GM12878 (cell line): ENCODE results near the gene CA14. TPM values are rescaled to one million over a fixed set of nuclear protein-coding genes. Genes with fewer than 3 reads are reported as not detected.
A peak's percentile ranks its signal among the peaks of the same experiment; 100 is the strongest.

Experiments used
- ATF2 ChIP-seq: IDR thresholded peaks from 2 replicates; pipeline ENCODE4 v1.6.1; 2012; ENCODE audit warnings: low read length, inconsistent platforms
- CHD1 ChIP-seq: IDR thresholded peaks from 2 replicates; pipeline ENCODE4 v1.6.1; 2012; ENCODE audit warnings: low read depth, low read length, improper control_type of control experiment
- DPF2 ChIP-seq: fragments of 450-650 bp; IDR thresholded peaks from 2 replicates; pipeline ENCODE4 v1.6.1; 2017; ENCODE audit warnings: mild to moderate bottlenecking
- ETV6 ChIP-seq, 2 experiments: fragments of 450-650 bp in 1 of 2; IDR thresholded peaks in 1 of 2; conservative IDR thresholded peaks in 1 of 2; 2 replicates each; pipeline ENCODE4 v1.6.1; 2014; ENCODE audit warnings: antibody characterized with exemption in 1 of 2, borderline replicate concordance in 1 of 2, low read depth in 1 of 2, mild to moderate bottlenecking in 1 of 2, moderate library complexity in 1 of 2
- IRF4 ChIP-seq: IDR thresholded peaks from 2 replicates; pipeline ENCODE4 v1.6.1; 2011; ENCODE audit warnings: low read depth, low read length
- KAT2A ChIP-seq: conservative IDR thresholded peaks from 2 replicates; pipeline ENCODE4 v1.6.1; 2011; ENCODE audit warnings: low read depth, low read length; ENCODE audit not compliant: control insufficient read depth
- KDM1A ChIP-seq: fragments of 200-600 bp; sonication (generic); IDR thresholded peaks from 2 replicates; pipeline ENCODE4 v1.6.1; 2016; ENCODE audit warnings: borderline replicate concordance
- NFIC ChIP-seq: IDR thresholded peaks from 2 replicates; pipeline ENCODE4 v1.6.1; 2012; ENCODE audit warnings: low read depth, mild to moderate bottlenecking, inconsistent platforms, low read length, moderate library complexity
- NFYB ChIP-seq: IDR thresholded peaks from 2 replicates; pipeline ENCODE4 v1.6.1; 2011; ENCODE audit warnings: low read depth, mild to moderate bottlenecking, low read length, improper control_type of control experiment, moderate library complexity; ENCODE audit not compliant: insufficient read depth
- NR2C1 ChIP-seq: fragments of 450-650 bp; IDR thresholded peaks from 2 replicates; pipeline ENCODE4 v1.6.1; 2017; ENCODE audit warnings: antibody characterized with exemption, mild to moderate bottlenecking, moderate library complexity
- PAX5 ChIP-seq: IDR thresholded peaks from 2 replicates; pipeline ENCODE4 v1.6.1; 2011; ENCODE audit warnings: low read depth, low read length, borderline replicate concordance
- RBBP5 ChIP-seq: fragments of 200-600 bp; sonication (generic); conservative IDR thresholded peaks from 2 replicates; pipeline ENCODE4 v1.6.1; 2016
- SKIL ChIP-seq: fragments of 450-650 bp; IDR thresholded peaks from 2 replicates; pipeline ENCODE4 v1.6.1; 2017; ENCODE audit warnings: mild to moderate bottlenecking, low read depth, inconsistent platforms; ENCODE audit not compliant: poor library complexity, severe bottlenecking
- SPI1 ChIP-seq: IDR thresholded peaks from 2 replicates; pipeline ENCODE4 v1.6.1; 2011; ENCODE audit warnings: low read depth, mild to moderate bottlenecking, low read length, moderate library complexity, borderline replicate concordance; ENCODE audit not compliant: insufficient read depth
- SRF ChIP-seq, 2 experiments: IDR thresholded peaks; 2 replicates each; pipeline ENCODE4 v1.6.1; 2011; ENCODE audit warnings: low read depth in 2 of 2, low read length in 2 of 2, mild to moderate bottlenecking in 1 of 2, moderate library complexity in 1 of 2
- TBL1XR1 ChIP-seq: IDR thresholded peaks from 2 replicates; pipeline ENCODE4 v1.6.1; 2012; ENCODE audit warnings: low read depth, low read length, improper control_type of control experiment
- WRNIP1 ChIP-seq: IDR thresholded peaks from 2 replicates; pipeline ENCODE4 v1.6.1; 2011; ENCODE audit warnings: low read depth, low read length, improper control_type of control experiment, borderline replicate concordance
- ZNF207 ChIP-seq: fragments of 450-650 bp; IDR thresholded peaks from 2 replicates; pipeline ENCODE4 v1.6.1; 2014; ENCODE audit warnings: antibody characterized with exemption, mild to moderate bottlenecking, borderline replicate concordance
- ZNF24 ChIP-seq: fragments of 450-650 bp; IDR thresholded peaks from 2 replicates; pipeline ENCODE4 v1.6.1; 2017; ENCODE audit warnings: antibody characterized with exemption, mild to moderate bottlenecking
- polyA plus RNA-seq, 11 experiments: library from polyadenylated mRNA; depleted of rRNA in 4 of 11; unstranded in 6 of 11; stranded (reverse) in 5 of 11; fragments of >200 nt; fragmentation: Nextera tagmentation in 4 of 11; fragmentation: Illumina TruSeq in 1 of 11; extraction: Ambion mirVana in 4 of 11; extraction: Trizol in 1 of 11; gene quantifications; 1 replicate in 1 of 11; 2 replicates in 10 of 11; pipeline versions ENCODE4 v1.2.1 to v1.2.3, GENCODE V29; 2011 to 2016; ENCODE audit warnings: inconsistent platforms in 2 of 11, missing spikeins in 2 of 11, low read depth in 1 of 11
- total RNA-seq, 4 experiments: library from RNA; depleted of rRNA in 3 of 4; stranded (reverse); fragments of >200 nt in 3 of 4; fragmentation: Illumina TruSeq in 1 of 4; extraction: Trizol in 1 of 4; gene quantifications; 2 replicates each; pipeline versions ENCODE4 v1.2.1 to v1.2.3, GENCODE V29; 2013 to 2021
- TF ChIP-seq, protein P1 (sequence below): fragments of 450-650 bp; IDR thresholded peaks from 2 replicates; pipeline ENCODE4 v1.6.1; 2017; ENCODE audit warnings: mild to moderate bottlenecking, moderate library complexity

CA14 gene
- total and polyA plus RNA-seq, 10 of the 15 experiments (the other 5 are each of a cell fraction or from before 2014, with no cell fraction given) = 0.11 to 0.35 (median 0.29) TPM; not detected in 6

- no peak for TF ChIP-seq SKIL
- no peak for TF ChIP-seq ZNF207
- TF ChIP-seq RBBP5 = no peak
- TF ChIP-seq CHD1 = no peak
- TF ChIP-seq ETV6 (conservative IDR thresholded peaks at IDR 0.05 in 1 of 2, IDR thresholded peaks at IDR 0.05 in 1 of 2; ENCODE audit: borderline replicate concordance in 1 of 2, low read depth in 1 of 2) = no peak; a peak in 1 of 4 replicates
- peak; percentile 71; the same call in 1 of the 2 replicates for TF ChIP-seq SPI1
- no peak for TF ChIP-seq NFIC
- TF ChIP-seq WRNIP1 = no peak
- TF ChIP-seq PAX5 = 0 out of 2 replicates have a peak, but pooled peaks have one; percentile 5
- TF ChIP-seq KDM1A = no peak
- no peak for TF ChIP-seq NR2C1
- TF ChIP-seq TBL1XR1 = no peak
- TF ChIP-seq ATF2 = no peak
- no peak for TF ChIP-seq DPF2
- TF ChIP-seq IRF4 = no peak
- peak; percentile 52 to 59; a peak in 2 of 4 replicates for TF ChIP-seq SRF (IDR thresholded peaks at IDR 0.05; ENCODE audit: low read depth in 2 of 2, low read length in 2 of 2)
- TF ChIP-seq ZNF24 = no peak
- TF ChIP-seq, protein P1, sequence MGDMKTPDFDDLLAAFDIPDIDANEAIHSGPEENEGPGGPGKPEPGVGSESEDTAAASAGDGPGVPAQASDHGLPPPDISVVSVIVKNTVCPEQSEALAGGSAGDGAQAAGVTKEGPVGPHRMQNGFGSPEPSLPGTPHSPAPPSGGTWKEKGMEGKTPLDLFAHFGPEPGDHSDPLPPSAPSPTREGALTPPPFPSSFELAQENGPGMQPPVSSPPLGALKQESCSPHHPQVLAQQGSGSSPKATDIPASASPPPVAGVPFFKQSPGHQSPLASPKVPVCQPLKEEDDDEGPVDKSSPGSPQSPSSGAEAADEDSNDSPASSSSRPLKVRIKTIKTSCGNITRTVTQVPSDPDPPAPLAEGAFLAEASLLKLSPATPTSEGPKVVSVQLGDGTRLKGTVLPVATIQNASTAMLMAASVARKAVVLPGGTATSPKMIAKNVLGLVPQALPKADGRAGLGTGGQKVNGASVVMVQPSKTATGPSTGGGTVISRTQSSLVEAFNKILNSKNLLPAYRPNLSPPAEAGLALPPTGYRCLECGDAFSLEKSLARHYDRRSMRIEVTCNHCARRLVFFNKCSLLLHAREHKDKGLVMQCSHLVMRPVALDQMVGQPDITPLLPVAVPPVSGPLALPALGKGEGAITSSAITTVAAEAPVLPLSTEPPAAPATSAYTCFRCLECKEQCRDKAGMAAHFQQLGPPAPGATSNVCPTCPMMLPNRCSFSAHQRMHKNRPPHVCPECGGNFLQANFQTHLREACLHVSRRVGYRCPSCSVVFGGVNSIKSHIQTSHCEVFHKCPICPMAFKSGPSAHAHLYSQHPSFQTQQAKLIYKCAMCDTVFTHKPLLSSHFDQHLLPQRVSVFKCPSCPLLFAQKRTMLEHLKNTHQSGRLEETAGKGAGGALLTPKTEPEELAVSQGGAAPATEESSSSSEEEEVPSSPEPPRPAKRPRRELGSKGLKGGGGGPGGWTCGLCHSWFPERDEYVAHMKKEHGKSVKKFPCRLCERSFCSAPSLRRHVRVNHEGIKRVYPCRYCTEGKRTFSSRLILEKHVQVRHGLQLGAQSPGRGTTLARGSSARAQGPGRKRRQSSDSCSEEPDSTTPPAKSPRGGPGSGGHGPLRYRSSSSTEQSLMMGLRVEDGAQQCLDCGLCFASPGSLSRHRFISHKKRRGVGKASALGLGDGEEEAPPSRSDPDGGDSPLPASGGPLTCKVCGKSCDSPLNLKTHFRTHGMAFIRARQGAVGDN = peak; percentile 77; the same call in 1 of the 2 replicates
- peak; percentile 64; the same call in 1 of the 2 replicates for TF ChIP-seq NFYB
- no peak for TF ChIP-seq KAT2A
Observed at GRCh38 chr1:150213170-150214098, 44.1 kb upstream of the CA14 start (continued).
